Fibroblast of peridontal ligament (primary cell): ENCODE measurements around the gene SLC29A4.
A peak's percentile ranks its signal among the peaks of the same experiment; 100 is the strongest.

Source experiments
- DNase-seq: peaks from one replicate; pipeline ENCODE4 v3.0.0-alpha.2; 2010; ENCODE audit errors: extremely low read depth

The SLC29A4 gene

GRCh38 chr7:5352440-5353010, 69.8 kb downstream of the SLC29A4 start:
- no peak for DNase-seq

DNA sequence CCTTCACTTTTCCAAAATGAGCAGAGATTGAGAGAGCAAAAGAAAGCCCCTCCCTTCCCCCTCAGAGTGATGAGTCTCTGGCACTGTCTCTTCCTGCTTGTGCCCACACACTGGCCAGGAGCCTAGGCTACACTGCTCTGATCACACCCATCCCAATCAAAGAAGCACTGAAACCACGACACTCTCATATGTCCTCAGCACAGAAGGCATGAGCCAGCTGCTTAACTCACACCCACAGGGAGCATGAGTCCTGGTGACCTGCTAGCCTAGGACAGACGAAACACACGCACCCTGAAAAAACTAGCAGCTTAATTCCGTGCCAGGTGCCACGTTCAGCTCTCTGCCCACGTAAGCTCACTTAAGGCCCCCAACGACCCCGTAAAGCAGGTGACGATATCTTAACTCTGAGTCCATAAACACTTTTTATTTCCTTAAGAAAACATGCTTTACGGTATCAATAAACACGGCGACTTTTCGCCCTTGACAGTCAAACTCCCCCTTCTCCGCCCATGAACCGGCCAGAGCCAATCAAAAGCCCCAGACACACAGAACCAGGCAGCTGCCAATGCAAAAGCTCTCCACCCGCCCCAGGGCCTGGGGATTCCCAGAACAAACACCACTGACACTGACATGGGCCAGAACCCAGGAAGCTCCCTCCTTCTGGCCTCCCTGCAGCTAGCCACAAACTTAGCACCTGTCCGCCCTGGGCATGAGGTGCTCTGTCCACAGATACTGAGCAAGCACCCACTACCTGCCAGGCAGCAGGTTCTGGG, 71.9 kb downstream of the SLC29A4 start:
- DNase-seq: peak; percentile 31
